G401.6 (cell line): Measurements from ENCODE around the gene PYDC2.

Source experiments
- FAIRE-seq: peaks from 2 replicates; lab custom pipeline; 2012; peaks lifted over from hg19 to GRCh38; lab: Jason Lieb, UNC

Gene PYDC2

GRCh38 chr3:191461113-191461595 is at the start of gene PYDC2:
TSS of gene PYDC2 (plus strand) at chr3:191461163. CDS start at chr3:191461163, 0 bp downstream.
- no peak for FAIRE-seq

GRCh38 chr3:191412759-191413158 is 48.2 kb upstream of the PYDC2 start:
- no peak for FAIRE-seq

- no peak for FAIRE-seq
Measured at GRCh38 chr3:191414286-191414685, 46.7 kb upstream of the PYDC2 start.

- no peak for FAIRE-seq
Measured at GRCh38 chr3:191414732-191415131, 46.2 kb upstream of the PYDC2 start.

- FAIRE-seq: no peak
Measured at GRCh38 chr3:191415566-191415965, 45.4 kb upstream of the PYDC2 start.

GRCh38 chr3:191417457-191417729 is 43.6 kb upstream of the PYDC2 start:
- no peak for FAIRE-seq

- no peak for FAIRE-seq
Measured at GRCh38 chr3:191420771-191421170, 40.2 kb upstream of the PYDC2 start.

- no peak for FAIRE-seq
Measured at GRCh38 chr3:191424881-191425280, 36.1 kb upstream of the PYDC2 start.

- FAIRE-seq: no peak
Measured at GRCh38 chr3:191425322-191425734, 35.6 kb upstream of the PYDC2 start.

GRCh38 chr3:191426311-191426710 is 34.7 kb upstream of the PYDC2 start:
- FAIRE-seq: no peak

- FAIRE-seq: peak; percentile 66
Measured at GRCh38 chr3:191428177-191428576, 32.8 kb upstream of the PYDC2 start.

GRCh38 chr3:191430103-191430502 is 30.9 kb upstream of the PYDC2 start:
- no peak for FAIRE-seq

GRCh38 chr3:191431160-191431822 is 29.7 kb upstream of the PYDC2 start:
- no peak for FAIRE-seq

GRCh38 chr3:191432162-191432561 is 28.8 kb upstream of the PYDC2 start:
- FAIRE-seq: no peak

GRCh38 chr3:191434024-191434423 is 26.9 kb upstream of the PYDC2 start:
- FAIRE-seq: no peak

GRCh38 chr3:191435981-191436380 is 25.0 kb upstream of the PYDC2 start:
- FAIRE-seq: no peak

GRCh38 chr3:191438150-191438814 is 22.7 kb upstream of the PYDC2 start:
- FAIRE-seq: no peak

- no peak for FAIRE-seq
Measured at GRCh38 chr3:191440532-191440931, 20.4 kb upstream of the PYDC2 start.

- FAIRE-seq: no peak
Measured at GRCh38 chr3:191441687-191442086, 19.3 kb upstream of the PYDC2 start.

GRCh38 chr3:191444569-191444968 is 16.4 kb upstream of the PYDC2 start:
- FAIRE-seq: no peak

GRCh38 chr3:191449256-191449655 is 11.7 kb upstream of the PYDC2 start:
- no peak for FAIRE-seq

- no peak for FAIRE-seq
Measured at GRCh38 chr3:191455257-191455952, 5.6 kb upstream of the PYDC2 start.

- no peak for FAIRE-seq
Measured at GRCh38 chr3:191460360-191460759, 603 bp upstream of the PYDC2 start.

GRCh38 chr3:191470080-191470479 is 9.1 kb downstream of the PYDC2 start:
- FAIRE-seq: no peak
